Mesodermal cell (in vitro differentiated cells): ENCODE measurements around the gene GBA2.

Experiments
- H3K27ac ChIP-seq: 2 replicates; pipeline ENCODE4 v1.7.0; 2013; ENCODE audit warnings: mild to moderate bottlenecking, low read depth, low read length, moderate library complexity; ENCODE audit not compliant: severe bottlenecking
- H3K36me3 ChIP-seq: 2 replicates; pipeline ENCODE4 v1.7.1; 2013; ENCODE audit warnings: mild to moderate bottlenecking, low read length, moderate library complexity; ENCODE audit not compliant: control insufficient read depth, insufficient read depth
- H3K4me1 ChIP-seq: one replicate; pipeline ENCODE4 v1.7.1; 2013; ENCODE audit warnings: mild to moderate bottlenecking, low read length; ENCODE audit not compliant: insufficient read depth, control insufficient read depth, poor library complexity, severe bottlenecking
- H3K4me3 ChIP-seq: 2 replicates; pipeline ENCODE4 v1.7.0; 2013; ENCODE audit warnings: low read length, control low read depth, mild to moderate bottlenecking; ENCODE audit not compliant: insufficient read depth, poor library complexity, severe bottlenecking; ENCODE audit errors: extremely low read depth
- H3K9me3 ChIP-seq: 2 replicates; pipeline ENCODE4 v1.7.1; 2013; ENCODE audit warnings: mild to moderate bottlenecking, low read length, moderate library complexity; ENCODE audit not compliant: control insufficient read depth
- WGBS, 2 experiments: methylation state at CpG; one replicate each; pipeline ENCODE4 v1.1.5; 2013; ENCODE audit warnings: missing lambda C conversion rate in 2 of 2; ENCODE audit not compliant: insufficient coverage in 2 of 2; 5-methylcytosine and 5-hydroxymethylcytosine counted together

Gene GBA2

GRCh38 chr9:35714579-35715252 lies 34.3 kb downstream of the GBA2 start:
- Histone ChIP-seq H3K4me1 (no peaks in the 10 kb centered on the region), H3K9me3 (no peaks in the 10 kb centered on the region), H3K27ac (no peak overlapping the region), H3K36me3 (peaks cover 100% of the 10 kb centered on the region), H3K4me3 (no peak overlapping the region)
- WGBS, 2 experiments = 93 to 94% methylated on average over 8 to 13 of the region's 13 CpGs

GRCh38 chr9:35714123-35714522 lies 34.9 kb downstream of the GBA2 start:
- WGBS, 2 experiments = 100% methylated on average over 1 to 4 of the region's 6 CpGs
- H3K4me1 ChIP-seq = no peaks in the 10 kb centered on the region
- no peak overlapping the region for H3K27ac ChIP-seq
- no peak overlapping the region for H3K4me3 ChIP-seq
- H3K36me3 ChIP-seq = peaks cover 100% of the 10 kb centered on the region
- H3K9me3 ChIP-seq = no peaks in the 10 kb centered on the region

GRCh38 chr9:35713578-35713977 lies 35.5 kb downstream of the GBA2 start:
- Histone ChIP-seq H3K4me3 (no peak overlapping the region), H3K9me3 (no peaks in the 10 kb centered on the region), H3K27ac (no peak overlapping the region), H3K4me1 (no peaks in the 10 kb centered on the region), H3K36me3 (peaks cover 100% of the 10 kb centered on the region)
- WGBS, 2 experiments = 88 to 100% methylated on average over 2 to 3 of the region's 3 CpGs

- H3K4me3 ChIP-seq = no peak overlapping the region
- H3K9me3 ChIP-seq = no peaks in the 10 kb centered on the region
- peaks cover 100% of the 10 kb centered on the region for H3K36me3 ChIP-seq
- 95 to 96% methylated on average over 8 to 10 of the region's 11 CpGs for WGBS, 2 experiments
- no peaks in the 10 kb centered on the region for H3K4me1 ChIP-seq
- H3K27ac ChIP-seq = no peak overlapping the region
These were observed 36.1 kb downstream of the GBA2 start for GRCh38 chr9:35712762-35713400.

- Histone ChIP-seq H3K4me1 (no peaks in the 10 kb centered on the region), H3K36me3 (peaks cover 100% of the 10 kb centered on the region)
- 93 to 97% methylated on average over 10 to 18 of the region's 21 CpGs for WGBS, 2 experiments
These were observed 37.3 kb downstream of the GBA2 start for GRCh38 chr9:35711501-35712428.

GRCh38 chr9:35710818-35711500 lies 38.1 kb downstream of the GBA2 start:
- Histone ChIP-seq H3K4me1 (no peaks in the 10 kb centered on the region), H3K36me3 (peaks cover 100% of the 10 kb centered on the region), H3K4me3 (no peak overlapping the region), H3K9me3 (no peaks in the 10 kb centered on the region), H3K27ac (no peak overlapping the region)
- 98 to 100% methylated on average over 2 to 4 of the region's 7 CpGs for WGBS, 2 experiments

More at GRCh38 chr9:35711501-35712428, 37.3 kb downstream of the GBA2 start:
- Histone ChIP-seq H3K27ac (no peak overlapping the region), H3K9me3 (no peaks in the 10 kb centered on the region), H3K4me3 (no peak overlapping the region)

GRCh38 chr9:35708146-35708545 lies 40.9 kb downstream of the GBA2 start:
- Histone ChIP-seq H3K27ac (no peak overlapping the region), H3K4me1 (no peaks in the 10 kb centered on the region), H3K4me3 (no peak overlapping the region), H3K36me3 (peaks cover 100% of the 10 kb centered on the region), H3K9me3 (no peaks in the 10 kb centered on the region)
- 98 to 100% methylated on average over 1 to 4 of the region's 4 CpGs for WGBS, 2 experiments

GRCh38 chr9:35706951-35707350 lies 42.1 kb downstream of the GBA2 start:
- 92 to 95% methylated on average over 8 to 9 of the region's 10 CpGs for WGBS, 2 experiments
- Histone ChIP-seq H3K4me3 (no peak overlapping the region), H3K36me3 (peaks cover 100% of the 10 kb centered on the region), H3K27ac (no peak overlapping the region), H3K4me1 (no peaks in the 10 kb centered on the region), H3K9me3 (no peaks in the 10 kb centered on the region)

- 100% methylated on average over 4 to 5 of the region's 7 CpGs for WGBS, 2 experiments
- Histone ChIP-seq H3K36me3 (peaks cover 100% of the 10 kb centered on the region), H3K27ac (no peak overlapping the region), H3K9me3 (no peaks in the 10 kb centered on the region), H3K4me3 (no peak overlapping the region), H3K4me1 (no peaks in the 10 kb centered on the region)
These were observed 43.1 kb downstream of the GBA2 start for GRCh38 chr9:35705836-35706430.

GRCh38 chr9:35705372-35705771 lies 43.7 kb downstream of the GBA2 start:
- Histone ChIP-seq H3K27ac (no peak overlapping the region), H3K9me3 (no peaks in the 10 kb centered on the region), H3K4me3 (no peak overlapping the region), H3K36me3 (peaks cover 100% of the 10 kb centered on the region), H3K4me1 (no peaks in the 10 kb centered on the region)
- 87% methylated on average over 8 of the region's 8 CpGs for WGBS, 2 experiments
